Thoracic aorta (tissue), 2 donors: ENCODE results near the gene TEX11. TPM values are rescaled to one million over a fixed set of nuclear protein-coding genes. Genes with fewer than 3 reads are reported as not detected.
"Not testable (repeated sequence)": the region's sequence is repeated elsewhere in the genome, so short reads cannot be mapped to it uniquely, and the experiment has no call there.

Experiments used
- ATAC-seq: fragments of 150-250 bp; one replicate; pipeline ENCODE4 v1.8.0; 2017; ENCODE audit warnings: low read depth; ENCODE audit not compliant: insufficient number of reproducible peaks, low FRiP score
- DNase-seq: peaks from one replicate; pipeline ENCODE4 v3.0.0-alpha.2; 2020; ENCODE audit warnings: low spot score
- H3K27ac ChIP-seq, 2 donors: fragments of 200-600 bp; sonication (generic); 1 replicate in 1 of 2; 2 replicates in 1 of 2; pipeline ENCODE4 v1.5.1; 2016; ENCODE audit warnings: mild to moderate bottlenecking in 2 of 2, moderate library complexity in 2 of 2
- H3K27me3 ChIP-seq: fragments of 200-600 bp; sonication (generic); replicated peaks from 2 replicates; pipeline ENCODE4 v1.6.0; 2016; ENCODE audit warnings: mild to moderate bottlenecking; ENCODE audit not compliant: insufficient read depth
- H3K36me3 ChIP-seq: fragments of 200-600 bp; sonication (generic); one replicate; pipeline ENCODE4 v1.5.1; 2016
- H3K4me1 ChIP-seq, 2 donors: fragments of 200-600 bp; sonication (generic); 1 replicate in 1 of 2; 2 replicates in 1 of 2; pipeline versions ENCODE4 v1.5.1 to v1.6.0; 2016; ENCODE audit warnings: low read depth in 2 of 2, mild to moderate bottlenecking in 1 of 2; ENCODE audit not compliant: control insufficient read depth in 1 of 2
- H3K4me3 ChIP-seq: fragments of 200-600 bp; sonication (generic); 2 replicates; pipeline ENCODE4 v1.5.1; 2016; ENCODE audit warnings: mild to moderate bottlenecking
- H3K9me3 ChIP-seq: fragments of 200-600 bp; sonication (generic); 2 replicates; pipeline ENCODE4 v1.5.1; 2016
- CTCF ChIP-seq: fragments of 200-600 bp; sonication (generic); IDR thresholded peaks from one replicate; pipeline ENCODE4 v1.5.1; 2019; ENCODE audit warnings: antibody characterized with exemption
- total RNA-seq, 2 donors: library from RNA; depleted of rRNA; stranded (reverse); fragments of >200 nt; gene quantifications; one replicate each; pipeline versions ENCODE4 v1.1.0 to v1.2.3, GENCODE V29; 2016

Gene TEX11
- total RNA-seq, 2 donors from 2014 or later, result not detected

GRCh38 chrX:70669120-70669519 lies 239.4 kb downstream of the TEX11 start:
- Histone ChIP-seq H3K27me3 (no peaks in the 10 kb centered on the region), H3K4me1 (no peaks in the 10 kb centered on the region), H3K36me3 (no peaks in the 10 kb centered on the region), H3K9me3 (no peaks in the 10 kb centered on the region), H3K27ac (no peak overlapping the region), H3K4me3 (no peak overlapping the region)
- ATAC-seq (no peak), DNase-seq (no peak)
- TF ChIP-seq CTCF, result no peak

DNA sequence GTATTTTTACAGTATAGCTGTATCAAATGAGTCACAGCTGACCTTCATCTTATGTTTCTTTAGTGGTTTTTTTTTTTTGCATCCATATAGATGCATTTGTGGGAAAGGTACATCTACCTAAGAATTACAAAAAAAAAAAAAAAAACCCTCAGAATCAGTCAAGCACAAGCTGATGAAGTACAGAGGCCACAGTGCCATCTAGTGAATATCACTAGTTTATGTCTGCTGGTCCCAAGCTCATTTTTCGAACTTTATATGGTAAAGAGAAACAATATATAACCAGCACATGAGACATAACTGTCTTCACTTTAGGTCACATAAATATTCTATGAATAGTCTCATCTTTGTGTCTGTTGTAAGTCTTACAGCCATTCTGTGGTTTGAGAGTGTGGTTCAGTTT lies 243.8 kb downstream of the TEX11 start:
- H3K9me3 ChIP-seq, result no peaks in the 10 kb centered on the region
- H3K27me3 ChIP-seq, result no peaks in the 10 kb centered on the region
- no peak for ATAC-seq
- no peaks in the 10 kb centered on the region for H3K4me1 ChIP-seq
- no peak overlapping the region for H3K4me3 ChIP-seq
- no peak for TF ChIP-seq CTCF
- H3K36me3 ChIP-seq, result no peaks in the 10 kb centered on the region
- no peak overlapping the region for H3K27ac ChIP-seq
- DNase-seq, result no peak

- H3K9me3 ChIP-seq, H3K27ac ChIP-seq, ATAC-seq, H3K36me3 ChIP-seq, DNase-seq, H3K4me3 ChIP-seq, H3K27me3 ChIP-seq, H3K4me1 ChIP-seq: not testable (repeated sequence)
Measured at GRCh38 chrX:70661124-70661523, 247.4 kb downstream of the TEX11 start.

DNA sequence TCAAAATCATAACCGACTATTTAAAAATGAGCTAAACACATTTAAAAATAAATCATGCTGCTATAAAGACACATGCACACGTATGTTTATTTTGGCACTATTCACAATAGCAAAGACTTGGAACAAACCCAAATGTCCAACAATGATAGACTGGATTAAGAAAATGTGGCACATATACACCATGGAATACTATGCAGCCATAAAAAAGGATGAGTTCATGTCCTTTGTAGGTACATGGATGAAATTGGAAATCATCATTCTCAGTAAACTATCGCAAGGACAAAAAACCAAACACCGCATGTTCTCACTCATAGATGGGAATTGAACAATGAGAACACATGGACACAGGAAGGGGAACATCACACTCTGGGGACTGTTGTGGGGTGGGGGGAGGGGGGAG lies 251.0 kb downstream of the TEX11 start:
- ATAC-seq, H3K4me1 ChIP-seq, H3K27me3 ChIP-seq, H3K9me3 ChIP-seq, DNase-seq, H3K36me3 ChIP-seq, H3K27ac ChIP-seq, H3K4me3 ChIP-seq: not testable (repeated sequence)

GRCh38 chrX:70656304-70656703 lies 252.2 kb downstream of the TEX11 start:
- H3K36me3 ChIP-seq, result no peaks in the 10 kb centered on the region
- no peak for DNase-seq
- no peak for ATAC-seq
- no peak overlapping the region for H3K4me3 ChIP-seq
- H3K4me1 ChIP-seq, result no peaks in the 10 kb centered on the region
- H3K9me3 ChIP-seq, result no peaks in the 10 kb centered on the region
- H3K27ac ChIP-seq, result no peak overlapping the region
- no peaks in the 10 kb centered on the region for H3K27me3 ChIP-seq
- no peak for TF ChIP-seq CTCF

GRCh38 chrX:70647910-70648309 lies 260.6 kb downstream of the TEX11 start:
- not testable (repeated sequence) for ATAC-seq, H3K4me3 ChIP-seq, H3K9me3 ChIP-seq, H3K36me3 ChIP-seq, H3K27me3 ChIP-seq, H3K4me1 ChIP-seq, H3K27ac ChIP-seq, DNase-seq

GRCh38 chrX:70636218-70636617 lies 272.3 kb downstream of the TEX11 start:
- H3K27ac ChIP-seq, result no peak overlapping the region
- H3K4me1 ChIP-seq, result no peaks in the 10 kb centered on the region
- TF ChIP-seq CTCF, result no peak
- ATAC-seq (no peak), DNase-seq (no peak)
- H3K27me3 ChIP-seq, result no peaks in the 10 kb centered on the region
- no peaks in the 10 kb centered on the region for H3K36me3 ChIP-seq
- no peak overlapping the region for H3K4me3 ChIP-seq
- no peaks in the 10 kb centered on the region for H3K9me3 ChIP-seq
